GM10266 (cell line): ENCODE results near the gene PFKFB4.

Experiments
- DNase-seq: peaks from one replicate; pipeline ENCODE4 v3.0.0; 2012; ENCODE audit errors: extremely low spot score
- TF ChIP-seq, protein P1 (sequence below): IDR thresholded peaks from 2 replicates; pipeline ENCODE4 v1.5.1; 2012; ENCODE audit warnings: mild to moderate bottlenecking, low read depth; ENCODE audit not compliant: control insufficient read depth, insufficient read depth; ENCODE audit errors: missing control alignments

Gene PFKFB4

DNA sequence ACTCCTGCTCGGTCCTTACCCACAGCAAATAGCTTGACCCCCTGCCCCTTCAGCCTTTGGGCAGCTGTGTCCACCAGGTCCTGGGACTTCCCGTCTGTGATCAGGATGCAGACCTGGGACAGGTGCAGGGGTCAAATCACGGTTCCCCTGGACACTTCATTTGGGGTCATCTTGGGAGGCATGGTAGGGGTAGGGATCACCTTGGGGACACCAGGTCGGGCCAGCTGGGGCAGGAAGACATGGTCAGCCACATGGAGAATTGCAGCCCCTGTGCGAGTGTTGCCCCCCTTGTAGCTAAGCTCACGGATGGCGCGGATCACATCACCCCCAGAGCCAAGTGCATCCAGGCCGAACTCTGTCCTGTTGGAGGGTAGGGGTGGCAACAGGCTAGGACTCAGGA is 36.7 kb upstream of the PFKFB4 start:
- DNase-seq: no peak
- TF ChIP-seq, protein P1, sequence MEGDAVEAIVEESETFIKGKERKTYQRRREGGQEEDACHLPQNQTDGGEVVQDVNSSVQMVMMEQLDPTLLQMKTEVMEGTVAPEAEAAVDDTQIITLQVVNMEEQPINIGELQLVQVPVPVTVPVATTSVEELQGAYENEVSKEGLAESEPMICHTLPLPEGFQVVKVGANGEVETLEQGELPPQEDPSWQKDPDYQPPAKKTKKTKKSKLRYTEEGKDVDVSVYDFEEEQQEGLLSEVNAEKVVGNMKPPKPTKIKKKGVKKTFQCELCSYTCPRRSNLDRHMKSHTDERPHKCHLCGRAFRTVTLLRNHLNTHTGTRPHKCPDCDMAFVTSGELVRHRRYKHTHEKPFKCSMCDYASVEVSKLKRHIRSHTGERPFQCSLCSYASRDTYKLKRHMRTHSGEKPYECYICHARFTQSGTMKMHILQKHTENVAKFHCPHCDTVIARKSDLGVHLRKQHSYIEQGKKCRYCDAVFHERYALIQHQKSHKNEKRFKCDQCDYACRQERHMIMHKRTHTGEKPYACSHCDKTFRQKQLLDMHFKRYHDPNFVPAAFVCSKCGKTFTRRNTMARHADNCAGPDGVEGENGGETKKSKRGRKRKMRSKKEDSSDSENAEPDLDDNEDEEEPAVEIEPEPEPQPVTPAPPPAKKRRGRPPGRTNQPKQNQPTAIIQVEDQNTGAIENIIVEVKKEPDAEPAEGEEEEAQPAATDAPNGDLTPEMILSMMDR: no peak

DNA sequence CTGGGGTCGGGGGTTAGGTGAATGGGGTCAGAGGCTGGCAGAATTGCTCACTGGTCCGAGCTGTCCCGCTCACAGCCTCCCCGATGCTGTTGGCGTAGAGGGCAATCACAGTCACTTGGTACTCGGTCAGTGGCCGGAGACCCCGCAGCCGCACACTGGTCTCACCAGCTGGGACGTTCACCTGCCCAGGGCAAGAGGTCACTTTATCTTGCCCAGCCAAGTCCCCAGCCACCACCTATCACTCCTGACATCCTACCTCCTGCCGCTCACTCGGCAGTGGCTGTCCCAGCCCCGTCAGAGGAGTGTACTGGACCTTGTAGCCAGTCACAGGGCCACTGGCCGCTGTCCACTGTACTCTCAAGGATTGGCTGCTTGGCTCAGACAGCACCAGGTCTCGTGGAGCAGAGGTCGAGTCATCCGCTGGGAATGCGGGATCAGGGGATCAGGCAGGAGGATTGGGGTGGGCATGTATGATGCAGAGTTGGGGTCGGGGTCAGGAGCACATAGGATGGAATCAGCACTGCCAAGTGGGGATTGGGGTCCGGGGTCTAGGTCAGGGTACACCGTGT is 36.0 kb upstream of the PFKFB4 start:
- TF ChIP-seq, protein P1: no peak
- DNase-seq: no peak

DNA sequence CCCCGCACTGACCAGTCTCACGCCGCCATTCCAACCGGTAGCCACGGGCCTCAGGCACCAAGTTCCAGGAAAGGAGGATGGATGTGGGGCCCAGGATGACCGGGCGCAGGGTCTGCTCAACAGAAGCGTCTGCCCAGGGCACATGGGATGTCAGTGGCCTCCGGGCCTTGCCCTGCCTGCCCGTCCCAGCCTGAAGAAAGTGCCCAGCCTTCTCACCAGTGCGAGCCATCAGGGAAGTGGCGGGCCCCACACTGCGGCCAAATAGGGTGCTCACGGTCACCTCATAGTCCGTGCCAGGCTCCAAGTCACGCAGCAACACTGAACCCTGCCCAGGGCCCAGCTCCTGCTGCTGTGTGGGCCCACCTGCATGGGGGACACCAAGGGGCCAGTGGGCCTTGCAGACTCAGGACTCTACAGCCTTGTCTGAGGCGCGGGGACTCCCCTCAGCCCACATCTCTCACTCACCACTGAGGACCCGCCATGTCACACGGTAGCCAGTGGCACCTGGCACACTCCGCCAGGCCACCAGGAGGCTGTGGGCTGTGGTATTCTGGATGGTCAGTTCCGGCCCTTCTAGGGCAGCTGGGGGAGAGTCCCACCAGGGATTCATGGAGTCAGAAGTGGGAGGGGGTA is 35.4 kb upstream of the PFKFB4 start:
- no peak for DNase-seq
- TF ChIP-seq, protein P1: no peak

DNA sequence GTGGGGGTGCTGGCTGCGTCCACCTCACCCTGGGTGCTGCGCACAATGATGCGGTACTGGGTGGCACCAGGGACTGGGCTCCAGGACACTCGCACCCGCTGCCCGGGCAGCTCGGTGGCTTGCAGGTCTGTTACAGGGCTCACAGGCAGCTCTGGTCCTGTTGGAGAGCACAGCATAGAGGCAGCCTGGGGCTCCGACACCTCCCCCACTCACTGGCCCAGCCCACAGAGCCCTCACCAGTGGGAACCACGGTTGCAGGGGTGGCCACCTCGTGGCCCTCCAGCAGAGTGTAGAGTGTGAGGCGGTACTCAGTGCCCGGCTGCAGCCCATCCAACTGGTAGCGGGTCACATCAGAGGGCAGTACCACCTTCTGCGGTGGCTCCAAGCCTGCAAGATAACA is 34.8 kb upstream of the PFKFB4 start:
- no peak for DNase-seq
- TF ChIP-seq, protein P1: no peak

DNA sequence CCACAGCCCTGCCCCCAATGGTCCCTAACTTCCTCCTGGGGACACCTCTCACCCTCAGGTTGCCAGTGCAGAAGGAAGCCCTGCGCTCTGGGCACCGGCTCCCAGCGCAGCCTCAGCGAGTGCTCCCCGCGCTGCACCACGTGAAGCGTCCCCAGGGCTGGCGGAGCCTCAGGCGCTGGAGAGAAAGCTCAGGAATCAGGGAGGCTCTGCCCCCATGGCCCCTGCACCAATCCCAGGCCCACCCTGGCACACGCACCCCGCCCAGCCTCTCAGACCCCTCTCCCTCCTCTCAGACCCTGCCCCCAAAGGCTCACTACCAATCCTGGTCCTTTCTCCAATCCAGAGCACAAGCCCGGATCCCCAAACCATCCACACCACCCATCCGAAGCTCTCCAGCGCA is 31.6 kb upstream of the PFKFB4 start:
- no peak for DNase-seq
- TF ChIP-seq, protein P1: no peak

DNA sequence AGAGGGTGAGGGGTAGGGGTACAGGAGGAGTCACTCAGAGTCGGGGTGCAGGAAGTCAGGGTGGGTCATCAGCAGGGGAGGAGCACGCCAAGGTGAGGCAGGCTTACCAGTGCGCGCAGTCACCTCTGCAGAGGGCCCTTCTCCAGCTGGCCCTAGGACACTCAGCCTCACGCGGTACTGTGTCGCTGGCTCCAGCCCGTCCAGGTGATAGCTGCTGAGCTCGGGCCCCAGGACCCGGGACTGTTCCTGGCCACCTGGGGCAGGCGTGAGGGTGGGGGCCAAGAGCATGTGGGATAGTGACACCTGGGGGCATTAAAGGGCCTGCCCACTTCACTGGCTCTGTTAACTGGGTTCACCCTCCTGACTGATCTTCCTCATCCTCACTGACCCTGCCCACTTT is 31.1 kb upstream of the PFKFB4 start:
- DNase-seq: no peak
- TF ChIP-seq, protein P1: no peak

DNA sequence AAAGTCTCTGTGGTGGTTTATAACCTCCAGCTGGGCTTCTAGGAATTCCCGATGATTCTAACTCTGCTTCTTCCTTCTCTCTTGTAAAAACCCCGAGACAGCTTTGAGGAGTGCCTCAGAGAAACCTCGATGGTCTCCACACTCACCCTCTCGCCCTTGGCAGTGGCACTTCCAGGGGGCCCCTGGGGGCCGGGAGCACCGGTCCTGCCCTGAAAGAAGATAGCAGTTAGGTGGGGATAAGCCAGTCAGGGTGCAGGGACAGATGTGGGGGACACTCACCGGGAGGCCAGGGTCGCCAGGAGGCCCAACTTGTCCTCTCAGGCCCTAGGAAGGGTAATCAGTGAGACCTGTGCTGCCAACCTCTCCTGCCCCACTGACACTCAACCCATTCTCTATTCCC is 28.8 kb upstream of the PFKFB4 start:
- no peak for DNase-seq
- TF ChIP-seq, protein P1: no peak
